H9 (cell line): Measurements from ENCODE around the gene RNF227. TPM values are rescaled to one million over a fixed set of nuclear protein-coding genes. Genes with fewer than 3 reads are reported as not detected.

Experiments
- DNase-seq: peaks from one replicate; pipeline ENCODE4 v3.0.0-alpha.2; 2017
- H2AFZ ChIP-seq: one replicate; pipeline ENCODE4 v1.6.1; 2013; ENCODE audit warnings: mild to moderate bottlenecking, low read length, control low read depth, moderate library complexity
- H2AK5ac ChIP-seq: 2 replicates; pipeline ENCODE4 v1.6.1; 2013; ENCODE audit warnings: low read length, control low read depth, mixed read lengths; ENCODE audit not compliant: insufficient read length
- H2BK120ac ChIP-seq: one replicate; pipeline ENCODE4 v1.6.1; 2013; ENCODE audit warnings: low read depth, mild to moderate bottlenecking, low read length, control low read depth, inconsistent platforms; ENCODE audit not compliant: poor library complexity, severe bottlenecking
- H2BK12ac ChIP-seq: 2 replicates; pipeline ENCODE4 v1.6.1; 2013; ENCODE audit warnings: low read length, control low read depth, mixed read lengths, low read depth; ENCODE audit not compliant: insufficient read length
- H2BK15ac ChIP-seq: 2 replicates; pipeline ENCODE4 v1.6.1; 2013; ENCODE audit warnings: low read depth, low read length, control low read depth
- H2BK20ac ChIP-seq: one replicate; pipeline ENCODE4 v1.6.1; 2013; ENCODE audit warnings: low read depth, mild to moderate bottlenecking, low read length, control low read depth, inconsistent platforms; ENCODE audit not compliant: poor library complexity, severe bottlenecking
- H2BK5ac ChIP-seq: 2 replicates; pipeline ENCODE4 v1.6.1; 2013; ENCODE audit warnings: low read length, control low read depth, mixed read lengths; ENCODE audit not compliant: insufficient read length
- H3K14ac ChIP-seq: 2 replicates; pipeline ENCODE4 v1.6.1; 2013; ENCODE audit warnings: low read length, control low read depth; ENCODE audit not compliant: insufficient read depth
- H3K18ac ChIP-seq: 2 replicates; pipeline ENCODE4 v1.6.1; 2013; ENCODE audit warnings: low read depth, mild to moderate bottlenecking, mixed read lengths, low read length, control low read depth; ENCODE audit not compliant: insufficient read length
- H3K23ac ChIP-seq: 2 replicates; pipeline ENCODE4 v1.6.1; 2013; ENCODE audit warnings: low read length, control low read depth, mixed read lengths, low read depth; ENCODE audit not compliant: insufficient read length
- H3K23me2 ChIP-seq: 2 replicates; pipeline ENCODE4 v1.6.1; 2013; ENCODE audit warnings: low read depth, mild to moderate bottlenecking, mixed read lengths, low read length, control low read depth; ENCODE audit not compliant: insufficient read length, poor library complexity, severe bottlenecking
- H3K27ac ChIP-seq: 2 replicates; pipeline ENCODE4 v1.5.1; 2013; ENCODE audit warnings: low read length, control low read depth, mixed read lengths, low read depth; ENCODE audit not compliant: insufficient read length
- H3K27me3 ChIP-seq: 2 replicates; pipeline ENCODE4 v1.6.1; 2013; ENCODE audit warnings: low read length, control low read depth, inconsistent platforms; ENCODE audit not compliant: insufficient read depth
- H3K4ac ChIP-seq: 2 replicates; pipeline ENCODE4 v1.6.1; 2013; ENCODE audit warnings: low read depth, mild to moderate bottlenecking, control low read depth, inconsistent platforms, low read length, moderate library complexity
- H3K4me1 ChIP-seq: 2 replicates; pipeline ENCODE4 v1.6.1; 2013; ENCODE audit warnings: low read length, control low read depth, inconsistent platforms; ENCODE audit not compliant: insufficient read depth
- H3K4me2 ChIP-seq: 2 replicates; pipeline ENCODE4 v1.6.1; 2013; ENCODE audit warnings: low read length, control low read depth, mixed read lengths; ENCODE audit not compliant: insufficient read length, insufficient read depth
- H3K56ac ChIP-seq: 2 replicates; pipeline ENCODE4 v1.6.1; 2013; ENCODE audit warnings: low read depth, mild to moderate bottlenecking, mixed read lengths, low read length, control low read depth; ENCODE audit not compliant: insufficient read length
- H3K79me1 ChIP-seq: 2 replicates; pipeline ENCODE4 v1.6.1; 2013; ENCODE audit warnings: low read depth, mild to moderate bottlenecking, moderate library complexity, low read length, control low read depth, inconsistent platforms; ENCODE audit not compliant: insufficient read depth, poor library complexity, severe bottlenecking
- H3K79me2 ChIP-seq: 2 replicates; pipeline ENCODE4 v1.6.1; 2013; ENCODE audit warnings: low read length, control low read depth, inconsistent platforms; ENCODE audit not compliant: insufficient read depth
- H3K9ac ChIP-seq: 2 replicates; pipeline ENCODE4 v1.6.1; 2013; ENCODE audit warnings: low read length, control low read depth, mixed read lengths; ENCODE audit not compliant: insufficient read length; ENCODE audit errors: extremely low read depth
- H3K9me3 ChIP-seq: one replicate; pipeline ENCODE4 v1.6.1; 2013; ENCODE audit warnings: low read depth, low read length, inconsistent platforms; ENCODE audit not compliant: control insufficient read depth
- H3T11ph ChIP-seq: one replicate; pipeline ENCODE4 v1.6.1; 2013; ENCODE audit warnings: mild to moderate bottlenecking, low read length, control low read depth, inconsistent platforms
- H4K20me1 ChIP-seq: one replicate; pipeline ENCODE4 v1.6.1; 2013; ENCODE audit not compliant: control insufficient read depth, insufficient read length, insufficient read depth
- H4K5ac ChIP-seq: 2 replicates; pipeline ENCODE4 v1.6.1; 2013; ENCODE audit warnings: low read depth, mild to moderate bottlenecking, mixed read lengths, low read length, control low read depth; ENCODE audit not compliant: insufficient read length
- H4K8ac ChIP-seq: replicated peaks from 2 replicates; pipeline ENCODE4 v1.6.1; 2013; ENCODE audit warnings: low read length, control low read depth, mixed read lengths, low read depth; ENCODE audit not compliant: insufficient read length
- H4K91ac ChIP-seq: 2 replicates; pipeline ENCODE4 v1.6.1; 2013; ENCODE audit warnings: low read depth, mild to moderate bottlenecking, moderate library complexity, mixed read lengths, low read length, control low read depth; ENCODE audit not compliant: insufficient read length
- H3K27ac Mint-ChIP-seq, 3 experiments: 2 replicates in 2 of 3; 3 replicates in 1 of 3; pipeline ENCODE4 v1.8.0; 2020 to 2021; ENCODE audit warnings: mixed read lengths in 3 of 3, mild to moderate bottlenecking in 1 of 3, moderate library complexity in 1 of 3
- H3K27me3 Mint-ChIP-seq: 2 replicates; pipeline ENCODE4 v1.8.0; 2021; ENCODE audit warnings: low read depth, mild to moderate bottlenecking, moderate library complexity, mixed read lengths
- H3K36me3 Mint-ChIP-seq, 3 experiments: 2 replicates in 2 of 3; 3 replicates in 1 of 3; pipeline ENCODE4 v1.8.0; 2020 to 2021; ENCODE audit warnings: low read depth in 3 of 3, mixed read lengths in 3 of 3; ENCODE audit not compliant: insufficient read depth in 1 of 3
- H3K4me1 Mint-ChIP-seq, 2 experiments: 2 replicates each; pipeline ENCODE4 v1.8.0; 2020; ENCODE audit warnings: mixed read lengths in 2 of 2
- H3K4me3 Mint-ChIP-seq, 2 experiments: 2 replicates in 1 of 2; 3 replicates in 1 of 2; pipeline ENCODE4 v1.8.0; 2020 to 2021; ENCODE audit warnings: mild to moderate bottlenecking in 2 of 2, mixed read lengths in 2 of 2, moderate library complexity in 1 of 2
- H3K9me3 Mint-ChIP-seq, 2 experiments: 2 replicates in 1 of 2; 3 replicates in 1 of 2; pipeline ENCODE4 v1.8.0; 2020; ENCODE audit warnings: mild to moderate bottlenecking in 2 of 2, mixed read lengths in 2 of 2, moderate library complexity in 1 of 2
- CTCF ChIP-seq: fragments of 200-600 bp; sonication (generic); conservative IDR thresholded peaks from 3 replicates; pipeline ENCODE4 v1.8.0; 2021; ENCODE audit warnings: antibody characterized with exemption, mild to moderate bottlenecking
- WGBS: extraction: QIAGEN DNeasy Blood & Tissue Kit; methylation state at CpG from one replicate; pipeline ENCODE4 v1.1.7; 2013; ENCODE audit warnings: missing lambda C conversion rate, low lambda C conversion rate, mixed read lengths; ENCODE audit not compliant: insufficient read length; ENCODE audit errors: extremely low coverage; 5-methylcytosine and 5-hydroxymethylcytosine counted together
- total RNA-seq: library from RNA; stranded (reverse); gene quantifications from 2 replicates; pipeline ENCODE4 v1.2.1, GENCODE V29; 2021

RNF227 gene
- total RNA-seq, 1 experiment from 2014 or later, result 1.9 TPM

GRCh38 chr17:7894226-7894625, 21.9 kb downstream of the RNF227 start:
- no peak for TF ChIP-seq CTCF
- Histone ChIP-seq H2AK5ac (no peak overlapping the region), H3K27me3 (no peaks in the 10 kb centered on the region), H3K4me2 (no peak overlapping the region), H2BK12ac (no peak overlapping the region), H3K23ac (no peak overlapping the region), H4K8ac (no peak overlapping the region), H3K4me1 (no peaks in the 10 kb centered on the region), H2BK15ac (no peak overlapping the region), H3T11ph (no peak overlapping the region), H2BK20ac (no peak overlapping the region), H3K79me2 (no peaks in the 10 kb centered on the region), H4K20me1 (no peaks in the 10 kb centered on the region), H2BK120ac (no peak overlapping the region), H3K56ac (no peak overlapping the region), H4K5ac (no peak overlapping the region), H3K9ac (no peak overlapping the region), H3K27ac (no peak overlapping the region), H3K79me1 (no peaks in the 10 kb centered on the region), H2BK5ac (no peak overlapping the region), H2AFZ (no peak overlapping the region), H3K18ac (no peak overlapping the region), H3K4ac (no peak overlapping the region), H3K9me3 (no peaks in the 10 kb centered on the region), H3K14ac (no peak overlapping the region), H3K23me2 (no peaks in the 10 kb centered on the region), H4K91ac (no peak overlapping the region)
- H3K27ac Mint-ChIP-seq, result no peak overlapping the region
- H3K4me3 Mint-ChIP-seq, result peak overlapping the region in 1 of 2 experiments; percentile 53; a peak in 1 of 5 replicates
- no CpG with 5 or more reads among the region's 9 CpGs for WGBS
- H3K4me1 Mint-ChIP-seq, result peaks cover 0 to 4% of the 10 kb centered on the region in 2 experiments; a peak in 3 of 4 replicates
- peaks cover 8 to 62% (median 26%) of the 10 kb centered on the region in 3 experiments; a peak in 6 of 7 replicates for H3K36me3 Mint-ChIP-seq
- H3K9me3 Mint-ChIP-seq, result no peaks in the 10 kb centered on the region
- DNase-seq, result no peak
- no peaks in the 10 kb centered on the region for H3K27me3 Mint-ChIP-seq
